OCI-LY7 (cell line): Measurements from ENCODE around the gene AUTS2.

Experiments
- EZH2phosphoT487 ChIP-seq: fragments of 200-600 bp; sonication (generic); IDR thresholded peaks from 2 replicates; pipeline ENCODE4 v1.6.1; 2018; ENCODE audit warnings: low read depth, borderline replicate concordance, mild to moderate bottlenecking, mixed run types, antibody characterized with exemption, low read length, moderate library complexity, mixed read lengths
- TF ChIP-seq, protein P1 (sequence below): fragments of 200-600 bp; sonication (generic); conservative IDR thresholded peaks from 2 replicates; pipeline ENCODE4 v1.5.1; 2014; ENCODE audit warnings: mild to moderate bottlenecking, antibody characterized with exemption, low read length, moderate library complexity, mixed read lengths

DNA sequence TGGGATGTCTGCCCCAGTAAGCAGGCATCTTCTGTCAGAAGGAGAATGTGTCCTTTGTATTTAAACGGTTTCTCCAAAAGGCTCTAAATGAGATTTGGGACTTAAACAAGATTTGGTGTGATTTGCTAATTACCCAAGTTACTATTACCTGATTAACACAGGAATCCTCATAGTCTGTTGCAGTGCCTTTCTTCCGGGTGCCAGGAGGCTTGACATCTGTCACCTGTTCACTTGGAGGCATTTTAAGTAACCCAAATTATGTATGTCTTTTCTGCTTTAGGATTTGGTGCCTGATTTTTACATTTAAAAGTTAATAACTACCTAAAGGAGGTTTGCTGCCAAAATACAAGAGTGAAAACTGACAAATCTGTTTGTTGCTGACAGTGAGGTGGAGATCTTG lies 945.7 kb downstream of the AUTS2 start:
- no peak for TF ChIP-seq EZH2phosphoT487
- TF ChIP-seq, protein P1, sequence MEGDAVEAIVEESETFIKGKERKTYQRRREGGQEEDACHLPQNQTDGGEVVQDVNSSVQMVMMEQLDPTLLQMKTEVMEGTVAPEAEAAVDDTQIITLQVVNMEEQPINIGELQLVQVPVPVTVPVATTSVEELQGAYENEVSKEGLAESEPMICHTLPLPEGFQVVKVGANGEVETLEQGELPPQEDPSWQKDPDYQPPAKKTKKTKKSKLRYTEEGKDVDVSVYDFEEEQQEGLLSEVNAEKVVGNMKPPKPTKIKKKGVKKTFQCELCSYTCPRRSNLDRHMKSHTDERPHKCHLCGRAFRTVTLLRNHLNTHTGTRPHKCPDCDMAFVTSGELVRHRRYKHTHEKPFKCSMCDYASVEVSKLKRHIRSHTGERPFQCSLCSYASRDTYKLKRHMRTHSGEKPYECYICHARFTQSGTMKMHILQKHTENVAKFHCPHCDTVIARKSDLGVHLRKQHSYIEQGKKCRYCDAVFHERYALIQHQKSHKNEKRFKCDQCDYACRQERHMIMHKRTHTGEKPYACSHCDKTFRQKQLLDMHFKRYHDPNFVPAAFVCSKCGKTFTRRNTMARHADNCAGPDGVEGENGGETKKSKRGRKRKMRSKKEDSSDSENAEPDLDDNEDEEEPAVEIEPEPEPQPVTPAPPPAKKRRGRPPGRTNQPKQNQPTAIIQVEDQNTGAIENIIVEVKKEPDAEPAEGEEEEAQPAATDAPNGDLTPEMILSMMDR, result no peak
